Measurements from ENCODE around the gene SUMF1. TPM values are rescaled to one million over a fixed set of nuclear protein-coding genes. Genes with fewer than 3 reads are reported as not detected.

Gene SUMF1
- total and polyA plus RNA-seq, 2 of the 4 experiments (the other 2 are of a cell fraction), result 26.3 to 38.4 TPM

DNA sequence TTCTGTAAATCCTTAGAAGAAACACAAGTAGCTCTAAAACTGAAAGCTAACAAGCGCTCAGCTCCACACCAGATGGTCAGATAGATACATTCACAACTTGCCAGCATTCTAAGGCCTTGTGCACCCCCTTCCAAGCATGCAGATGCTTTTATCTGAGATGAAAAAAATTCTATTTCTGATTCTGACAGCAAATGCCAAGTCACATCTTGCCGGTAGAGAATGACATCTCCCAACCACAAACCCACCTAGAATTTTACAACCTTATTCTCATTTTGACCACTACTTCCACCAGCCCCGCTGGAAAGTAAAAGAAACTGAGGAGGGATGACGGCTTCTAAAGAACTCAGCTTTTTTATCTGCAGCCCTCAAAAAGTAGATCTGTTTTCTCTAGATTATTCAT is 57.7 kb downstream of the SUMF1 start:
- no peak overlapping the region for H4K8ac ChIP-seq (ENCODE audit: low read depth in 2 of 2, low read length in 2 of 2)
- no peaks in the 10 kb centered on the region for H4K20me1 ChIP-seq (ENCODE audit: insufficient read depth, low read length)
- intact Hi-C loops (cut with micrococcal nuclease), result no loop called here
- H3K27ac ChIP-seq (ENCODE audit: insufficient read depth, low read length), result no peak overlapping the region
- ChIA-PET CTCF (no interaction called here), POLR2A (ENCODE audit: unreplicated experiment) (no interaction called here)
- no peak overlapping the region for H3K4me3 ChIP-seq (ENCODE audit: insufficient read depth, low read depth, low read length)
- H3K79me1 ChIP-seq (ENCODE audit: low read depth in 1 of 2, low read length in 2 of 2), result no peaks in the 10 kb centered on the region
- no TSS peak for BruUV-seq (replicated peaks)
- H3K27me3 ChIP-seq (ENCODE audit: control insufficient read depth, insufficient read depth, low read length), result no peaks in the 10 kb centered on the region
- no peak overlapping the region for H2BK120ac ChIP-seq (ENCODE audit: low read depth, low read length)
- H3K4me1 ChIP-seq (ENCODE audit: control insufficient read depth, insufficient read depth, low read length), result peaks cover 2% of the 10 kb centered on the region; the same call in 1 of the 2 replicates
- no peak overlapping the region for H4K91ac ChIP-seq (ENCODE audit: insufficient read depth, low read depth, low read length)
- dilution Hi-C loops (cut with HindIII; ENCODE audit: low sequenced_read_pairs, unreplicated experiment), result no loop called here
- no CpG with 5 or more reads among the region's 4 CpGs for WGBS, 2 experiments (ENCODE audit: extremely low coverage in 2 of 2, insufficient read length in 1 of 2)
- H3K56ac ChIP-seq (ENCODE audit: extremely low read depth, insufficient read depth, low read length), result no peak overlapping the region
- no peak overlapping the region for H3K9ac ChIP-seq (ENCODE audit: low read depth, low read length)
- ATAC-seq (ENCODE audit: low read depth), result no peak
- in situ Hi-C loops (cut with MboI; ENCODE audit: low sequenced_read_pairs), result no loop called here
- H3K18ac ChIP-seq (ENCODE audit: low read depth, low read length), result no peak overlapping the region
- peaks cover 2% of the 10 kb centered on the region; the same call in 1 of the 2 replicates for H3K9me1 ChIP-seq (ENCODE audit: insufficient read depth, low read length)
- no peak overlapping the region for H2BK20ac ChIP-seq (ENCODE audit: low read depth, low read length)
- no peak overlapping the region for H2AFZ ChIP-seq (replicated peaks; ENCODE audit: low read length, poor library complexity)
- H3K4ac ChIP-seq (ENCODE audit: low read depth, low read length), result no peak overlapping the region
- H2BK5ac ChIP-seq (ENCODE audit: low read depth, low read length, poor library complexity, severe bottlenecking), result no peak overlapping the region
- H2AK9ac ChIP-seq (replicated peaks; ENCODE audit: low read depth, low read length, poor library complexity), result no peak overlapping the region
- DNase-seq, result no peak
- no peak overlapping the region for H3K4me2 ChIP-seq (ENCODE audit: low read depth, low read length)
- H2AK5ac ChIP-seq (ENCODE audit: low read depth, low read length), result no peak overlapping the region
- 0 out of 2 replicates have a peak, but pooled peaks cover 2% of the 10 kb centered on the region for H3K36me3 ChIP-seq (ENCODE audit: control insufficient read depth, insufficient read depth, low read length)
- no peak overlapping the region for H4K5ac ChIP-seq (ENCODE audit: low read depth, low read length)
- no peak overlapping the region for H2BK15ac ChIP-seq (ENCODE audit: low read depth, low read length)
- no peaks in the 10 kb centered on the region for H3K9me3 ChIP-seq (ENCODE audit: control insufficient read depth, insufficient read depth, low read length)
- H3K14ac ChIP-seq (replicated peaks; ENCODE audit: low read depth, low read length), result no peak overlapping the region
- no peak overlapping the region for H3K23ac ChIP-seq (ENCODE audit: low read depth, low read length)
- TF ChIP-seq BHLHE40 (IDR thresholded peaks at IDR 0.05; ENCODE audit: low read depth, low read length) (no peak), MAFK (IDR thresholded peaks at IDR 0.05; ENCODE audit: low read depth, low read length) (no peak), CTCF (conservative IDR thresholded peaks at IDR 0.05; ENCODE audit: low read depth, low read length) (no peak)
- TF ChIP-seq, protein P1, sequence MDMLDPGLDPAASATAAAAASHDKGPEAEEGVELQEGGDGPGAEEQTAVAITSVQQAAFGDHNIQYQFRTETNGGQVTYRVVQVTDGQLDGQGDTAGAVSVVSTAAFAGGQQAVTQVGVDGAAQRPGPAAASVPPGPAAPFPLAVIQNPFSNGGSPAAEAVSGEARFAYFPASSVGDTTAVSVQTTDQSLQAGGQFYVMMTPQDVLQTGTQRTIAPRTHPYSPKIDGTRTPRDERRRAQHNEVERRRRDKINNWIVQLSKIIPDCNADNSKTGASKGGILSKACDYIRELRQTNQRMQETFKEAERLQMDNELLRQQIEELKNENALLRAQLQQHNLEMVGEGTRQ (IDR thresholded peaks at IDR 0.05; ENCODE audit: low read depth, low read length), result no peak
